Left lobe of liver (tissue), 2 donors: ENCODE results near the gene PDE9A. TPM values are rescaled to one million over a fixed set of nuclear protein-coding genes. Genes with fewer than 3 reads are reported as not detected.
"Not testable (repeated sequence)": the region's sequence is repeated elsewhere in the genome, so short reads cannot be mapped to it uniquely, and the experiment has no call there.

ENCODE experiments used
- ATAC-seq: fragments of 200-7000 bp; cut with Tn5 transposase; one replicate; pipeline ENCODE4 v1.9.1; 2020; ENCODE audit warnings: mild to moderate bottlenecking, moderate library complexity
- DNase-seq: peaks from one replicate; pipeline ENCODE4 v3.0.0-alpha.2; 2020; ENCODE audit warnings: low spot score
- total RNA-seq: library from RNA; stranded (reverse); gene quantifications from one replicate; pipeline ENCODE4 v1.2.1, GENCODE V29; 2021
- donor health status: DM: no; HTN: no; CAD: no; lungs with moderate emphysema.
- donor health status: DM: no; HTN: yes; CAD: no.

The PDE9A gene
- total RNA-seq, 1 donor from 2014 or later = 3.9 TPM

GRCh38 chr21:42624095-42624790, 29.2 kb upstream of the PDE9A start:
- DNase-seq (peak; percentile 74), ATAC-seq (peak; percentile 93)

GRCh38 chr21:42624936-42625335, 28.5 kb upstream of the PDE9A start:
- DNase-seq = peak; percentile 36
- ATAC-seq = no peak

GRCh38 chr21:42626171-42626570, 27.2 kb upstream of the PDE9A start:
- DNase-seq (peak; percentile 11), ATAC-seq (no peak)

GRCh38 chr21:42627527-42628289, 25.7 kb upstream of the PDE9A start:
- ATAC-seq = no peak
- DNase-seq = peak; percentile 31

GRCh38 chr21:42628466-42629061, 24.9 kb upstream of the PDE9A start:
- DNase-seq, ATAC-seq: not testable (repeated sequence)

- ATAC-seq (peak; percentile 31), DNase-seq (no peak)
Observed at GRCh38 chr21:42629933-42630589, 23.4 kb upstream of the PDE9A start.

GRCh38 chr21:42630626-42631025, 22.8 kb upstream of the PDE9A start:
- peak; percentile 98 for ATAC-seq
- peak; percentile 87 for DNase-seq

- DNase-seq (no peak), ATAC-seq (no peak)
Observed at GRCh38 chr21:42631142-42631541, 22.3 kb upstream of the PDE9A start.

- ATAC-seq = no peak
- no peak for DNase-seq
Observed at GRCh38 chr21:42632336-42632751, 21.1 kb upstream of the PDE9A start.

GRCh38 chr21:42632771-42633690, 20.4 kb upstream of the PDE9A start:
- DNase-seq = no peak

GRCh38 chr21:42633858-42634257, 19.6 kb upstream of the PDE9A start:
- ATAC-seq (no peak), DNase-seq (no peak)

More at GRCh38 chr21:42632771-42633690, 20.4 kb upstream of the PDE9A start:
- no peak for ATAC-seq

GRCh38 chr21:42635848-42636519, 17.4 kb upstream of the PDE9A start:
- ATAC-seq (no peak), DNase-seq (no peak)

GRCh38 chr21:42636520-42637266, 16.7 kb upstream of the PDE9A start:
- DNase-seq (no peak), ATAC-seq (no peak)

- ATAC-seq (no peak), DNase-seq (no peak)
Observed at GRCh38 chr21:42637267-42638041, 16.0 kb upstream of the PDE9A start.

GRCh38 chr21:42638266-42638863, 15.1 kb upstream of the PDE9A start:
- no peak for DNase-seq
- no peak for ATAC-seq

- ATAC-seq = no peak
- no peak for DNase-seq
Observed at GRCh38 chr21:42639646-42640152, 13.7 kb upstream of the PDE9A start.

GRCh38 chr21:42640486-42640885, 12.9 kb upstream of the PDE9A start:
- ATAC-seq (no peak), DNase-seq (no peak)
